HEK293 (cell line): ENCODE measurements around the gene LRRC49.

ENCODE experiments used
- GFI1B ChIP-seq: fragments of 450-650 bp; formaldehyde crosslinking; IDR thresholded peaks from 2 replicates; pipeline ENCODE4 v1.5.1; 2016; ENCODE audit warnings: missing biosample characterization, missing genetic modification characterization
- HOXA7 ChIP-seq: sonication (generic); formaldehyde crosslinking; IDR thresholded peaks from 2 replicates; pipeline ENCODE4 v1.8.1; 2022; ENCODE audit warnings: missing genetic modification reagents, borderline replicate concordance
- HOXD13 ChIP-seq: sonication (generic); formaldehyde crosslinking; IDR thresholded peaks from 2 replicates; pipeline ENCODE4 v1.8.0; 2022; ENCODE audit warnings: missing genetic modification reagents, borderline replicate concordance
- KLF1 ChIP-seq: fragments of 450-650 bp; formaldehyde crosslinking; IDR thresholded peaks from 2 replicates; pipeline ENCODE4 v1.5.1; 2016; ENCODE audit warnings: missing biosample characterization, missing genetic modification characterization
- KLF10 ChIP-seq: fragments of 450-650 bp; IDR thresholded peaks from 2 replicates; pipeline ENCODE4 v1.5.1; 2018; ENCODE audit warnings: missing biosample characterization, mild to moderate bottlenecking, missing genetic modification characterization
- KLF16 ChIP-seq: fragments of 450-650 bp; formaldehyde crosslinking; IDR thresholded peaks from 2 replicates; pipeline ENCODE4 v1.5.1; 2017; ENCODE audit warnings: missing biosample characterization, missing genetic modification characterization
- KLF9 ChIP-seq: fragments of 450-650 bp; formaldehyde crosslinking; IDR thresholded peaks from 2 replicates; pipeline ENCODE4 v1.5.1; 2016; ENCODE audit warnings: missing biosample characterization, missing genetic modification characterization, low read depth
- PRDM4 ChIP-seq: fragments of 450-650 bp; formaldehyde crosslinking; IDR thresholded peaks from 2 replicates; pipeline ENCODE4 v1.5.1; 2017; ENCODE audit warnings: missing biosample characterization, missing genetic modification characterization
- SCRT2 ChIP-seq: fragments of 450-650 bp; formaldehyde crosslinking; IDR thresholded peaks from 2 replicates; pipeline ENCODE4 v1.5.1; 2016; ENCODE audit warnings: missing biosample characterization, missing genetic modification characterization
- ZBTB1 ChIP-seq: fragments of 450-650 bp; formaldehyde crosslinking; IDR thresholded peaks from 2 replicates; pipeline ENCODE4 v1.5.1; 2016; ENCODE audit warnings: missing biosample characterization, missing genetic modification characterization
- ZFP41 ChIP-seq: fragments of 450-650 bp; formaldehyde crosslinking; IDR thresholded peaks from 2 replicates; pipeline ENCODE4 v1.5.1; 2016; ENCODE audit warnings: missing biosample characterization, missing genetic modification characterization, borderline replicate concordance
- ZNF132 ChIP-seq: fragments of 450-650 bp; formaldehyde crosslinking; IDR thresholded peaks from 2 replicates; pipeline ENCODE4 v1.5.1; 2017; ENCODE audit warnings: missing biosample characterization, missing genetic modification characterization, borderline replicate concordance
- ZNF146 ChIP-seq: fragments of 450-650 bp; formaldehyde crosslinking; IDR thresholded peaks from 2 replicates; pipeline ENCODE4 v1.5.1; 2016; ENCODE audit warnings: missing biosample characterization, missing genetic modification characterization
- ZNF214 ChIP-seq: fragments of 450-650 bp; formaldehyde crosslinking; IDR thresholded peaks from 2 replicates; pipeline ENCODE4 v1.5.1; 2017; ENCODE audit warnings: missing biosample characterization, mild to moderate bottlenecking, missing genetic modification characterization, borderline replicate concordance
- ZNF26 ChIP-seq: fragments of 450-650 bp; formaldehyde crosslinking; IDR thresholded peaks from 2 replicates; pipeline ENCODE4 v1.5.1; 2016; ENCODE audit warnings: missing biosample characterization, missing genetic modification characterization
- ZNF292 ChIP-seq: fragments of 450-650 bp; formaldehyde crosslinking; IDR thresholded peaks from 2 replicates; pipeline ENCODE4 v1.5.1; 2016; ENCODE audit warnings: low read depth, missing biosample characterization, missing genetic modification characterization, borderline replicate concordance
- ZNF324 ChIP-seq: fragments of 450-650 bp; formaldehyde crosslinking; IDR thresholded peaks from 2 replicates; pipeline ENCODE4 v1.5.1; 2016; ENCODE audit warnings: missing biosample characterization, missing genetic modification characterization
- ZNF391 ChIP-seq: fragments of 450-650 bp; formaldehyde crosslinking; IDR thresholded peaks from 2 replicates; pipeline ENCODE4 v1.5.1; 2016; ENCODE audit warnings: low read depth, missing biosample characterization, missing genetic modification characterization, borderline replicate concordance
- ZNF473 ChIP-seq: fragments of 450-650 bp; formaldehyde crosslinking; IDR thresholded peaks from 2 replicates; pipeline ENCODE4 v1.5.1; 2017; ENCODE audit warnings: missing biosample characterization, missing genetic modification characterization
- ZNF488 ChIP-seq: fragments of 450-650 bp; formaldehyde crosslinking; IDR thresholded peaks from 2 replicates; pipeline ENCODE4 v1.5.1; 2016; ENCODE audit warnings: missing biosample characterization, missing genetic modification characterization
- ZNF658 ChIP-seq: fragments of 450-650 bp; formaldehyde crosslinking; IDR thresholded peaks from 2 replicates; pipeline ENCODE4; 2016; ENCODE audit warnings: missing biosample characterization, missing genetic modification characterization
- ZNF704 ChIP-seq: fragments of 450-650 bp; formaldehyde crosslinking; IDR thresholded peaks from 2 replicates; pipeline ENCODE4 v1.5.1; 2016; ENCODE audit warnings: missing biosample characterization, missing genetic modification characterization
- ZNF747 ChIP-seq: fragments of 450-650 bp; formaldehyde crosslinking; IDR thresholded peaks from 2 replicates; pipeline ENCODE4 v1.5.1; 2016; ENCODE audit warnings: missing biosample characterization, missing genetic modification characterization
- ZSCAN30 ChIP-seq: fragments of 450-650 bp; IDR thresholded peaks from 2 replicates; pipeline ENCODE4 v1.5.1; 2018; ENCODE audit warnings: missing biosample characterization, mild to moderate bottlenecking, missing genetic modification characterization, moderate library complexity
- ZSCAN4 ChIP-seq: fragments of 450-650 bp; formaldehyde crosslinking; IDR thresholded peaks from 2 replicates; pipeline ENCODE4 v1.5.1; 2017; ENCODE audit warnings: missing biosample characterization, missing genetic modification characterization
- TF ChIP-seq, protein P1 (sequence below): fragments of 450-650 bp; formaldehyde crosslinking; IDR thresholded peaks from 2 replicates; pipeline ENCODE4 v1.5.1; 2017; ENCODE audit warnings: missing biosample characterization, missing genetic modification characterization
- TF ChIP-seq, protein P2 (sequence below): IDR thresholded peaks from 2 replicates; pipeline ENCODE4 v1.6.1; 2011; ENCODE audit warnings: mild to moderate bottlenecking, low read depth, low read length, borderline replicate concordance
- TF ChIP-seq, protein P3 (sequence below): fragments of 450-650 bp; formaldehyde crosslinking; IDR thresholded peaks from 2 replicates; pipeline ENCODE4 v1.5.1; 2017; ENCODE audit warnings: missing biosample characterization, missing genetic modification characterization

The LRRC49 gene

DNA sequence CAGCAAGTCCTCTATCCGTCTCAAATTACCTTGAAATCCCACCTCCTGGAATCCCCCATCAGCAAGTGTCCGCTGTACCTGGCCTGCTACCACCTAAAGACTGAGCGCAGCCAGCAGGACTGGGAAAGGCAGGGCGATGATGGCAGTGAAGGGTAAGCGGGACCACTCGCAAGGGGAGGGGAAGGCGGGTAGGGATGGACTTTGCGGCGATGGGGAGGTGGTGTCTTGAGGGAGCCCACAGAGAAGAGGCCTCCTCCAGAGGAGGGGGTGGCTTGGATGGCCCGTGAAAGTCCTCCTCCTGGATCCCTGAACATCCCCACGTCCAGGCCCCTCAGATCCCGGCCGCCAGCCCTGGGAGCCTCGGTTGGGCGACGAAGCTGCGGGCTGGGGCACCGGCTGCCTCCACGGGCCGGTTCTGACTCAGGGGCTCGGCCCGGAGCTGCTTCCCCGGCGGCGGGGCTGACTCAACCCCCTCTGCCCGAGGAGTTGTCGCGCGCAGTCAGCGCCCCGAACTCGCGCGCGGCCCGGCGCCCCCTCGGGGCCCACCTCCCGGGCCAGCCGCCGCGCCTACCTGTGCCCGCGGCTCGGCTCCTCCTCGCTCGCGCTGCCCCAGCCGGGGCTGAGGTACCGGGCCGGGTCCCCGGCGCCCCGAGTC lies 39.2 kb upstream of the LRRC49 start (continued):
- no peak for TF ChIP-seq ZNF488 (tag by site-specific recombination)
- TF ChIP-seq ZNF292: no peak
- no peak for TF ChIP-seq ZNF146 (tag by site-specific recombination)
- no peak for TF ChIP-seq ZNF132
- 0 out of 2 replicates have a peak, but pooled peaks have one; percentile 43 for TF ChIP-seq SCRT2 (tag by site-specific recombination)
- TF ChIP-seq KLF10 (tag by site-specific recombination): no peak; the same call in none of the 2 replicates
- no peak for TF ChIP-seq ZNF26
- TF ChIP-seq ZNF391 (tag by site-specific recombination): no peak; the same call in 1 of the 2 replicates
- peak; percentile 82 for TF ChIP-seq ZNF324
- TF ChIP-seq, protein P1, sequence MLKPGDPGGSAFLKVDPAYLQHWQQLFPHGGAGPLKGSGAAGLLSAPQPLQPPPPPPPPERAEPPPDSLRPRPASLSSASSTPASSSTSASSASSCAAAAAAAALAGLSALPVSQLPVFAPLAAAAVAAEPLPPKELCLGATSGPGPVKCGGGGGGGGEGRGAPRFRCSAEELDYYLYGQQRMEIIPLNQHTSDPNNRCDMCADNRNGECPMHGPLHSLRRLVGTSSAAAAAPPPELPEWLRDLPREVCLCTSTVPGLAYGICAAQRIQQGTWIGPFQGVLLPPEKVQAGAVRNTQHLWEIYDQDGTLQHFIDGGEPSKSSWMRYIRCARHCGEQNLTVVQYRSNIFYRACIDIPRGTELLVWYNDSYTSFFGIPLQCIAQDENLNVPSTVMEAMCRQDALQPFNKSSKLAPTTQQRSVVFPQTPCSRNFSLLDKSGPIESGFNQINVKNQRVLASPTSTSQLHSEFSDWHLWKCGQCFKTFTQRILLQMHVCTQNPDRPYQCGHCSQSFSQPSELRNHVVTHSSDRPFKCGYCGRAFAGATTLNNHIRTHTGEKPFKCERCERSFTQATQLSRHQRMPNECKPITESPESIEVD: no peak
- no peak for TF ChIP-seq ZNF747
- TF ChIP-seq ZNF473 (tag by site-specific recombination): no peak
- no peak for TF ChIP-seq ZFP41 (tag by site-specific recombination)
- no peak for TF ChIP-seq HOXD13
- no peak for TF ChIP-seq ZNF704 (tag by site-specific recombination)
- no peak for TF ChIP-seq HOXA7 (CRISPR knock-in tag)
- no peak for TF ChIP-seq PRDM4
- TF ChIP-seq KLF16 (tag by site-specific recombination): peak; percentile 83
- TF ChIP-seq, protein P2, sequence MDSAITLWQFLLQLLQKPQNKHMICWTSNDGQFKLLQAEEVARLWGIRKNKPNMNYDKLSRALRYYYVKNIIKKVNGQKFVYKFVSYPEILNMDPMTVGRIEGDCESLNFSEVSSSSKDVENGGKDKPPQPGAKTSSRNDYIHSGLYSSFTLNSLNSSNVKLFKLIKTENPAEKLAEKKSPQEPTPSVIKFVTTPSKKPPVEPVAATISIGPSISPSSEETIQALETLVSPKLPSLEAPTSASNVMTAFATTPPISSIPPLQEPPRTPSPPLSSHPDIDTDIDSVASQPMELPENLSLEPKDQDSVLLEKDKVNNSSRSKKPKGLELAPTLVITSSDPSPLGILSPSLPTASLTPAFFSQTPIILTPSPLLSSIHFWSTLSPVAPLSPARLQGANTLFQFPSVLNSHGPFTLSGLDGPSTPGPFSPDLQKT: no peak
- no peak for TF ChIP-seq ZNF214 (tag by site-specific recombination)
- no peak for TF ChIP-seq ZBTB1 (tag by site-specific recombination)
- no peak for TF ChIP-seq ZSCAN30 (tag by site-specific recombination)
- TF ChIP-seq GFI1B: no peak
- no peak for TF ChIP-seq ZNF658 (tag by site-specific recombination)
- TF ChIP-seq KLF1 (tag by site-specific recombination): no peak
- TF ChIP-seq, protein P3, sequence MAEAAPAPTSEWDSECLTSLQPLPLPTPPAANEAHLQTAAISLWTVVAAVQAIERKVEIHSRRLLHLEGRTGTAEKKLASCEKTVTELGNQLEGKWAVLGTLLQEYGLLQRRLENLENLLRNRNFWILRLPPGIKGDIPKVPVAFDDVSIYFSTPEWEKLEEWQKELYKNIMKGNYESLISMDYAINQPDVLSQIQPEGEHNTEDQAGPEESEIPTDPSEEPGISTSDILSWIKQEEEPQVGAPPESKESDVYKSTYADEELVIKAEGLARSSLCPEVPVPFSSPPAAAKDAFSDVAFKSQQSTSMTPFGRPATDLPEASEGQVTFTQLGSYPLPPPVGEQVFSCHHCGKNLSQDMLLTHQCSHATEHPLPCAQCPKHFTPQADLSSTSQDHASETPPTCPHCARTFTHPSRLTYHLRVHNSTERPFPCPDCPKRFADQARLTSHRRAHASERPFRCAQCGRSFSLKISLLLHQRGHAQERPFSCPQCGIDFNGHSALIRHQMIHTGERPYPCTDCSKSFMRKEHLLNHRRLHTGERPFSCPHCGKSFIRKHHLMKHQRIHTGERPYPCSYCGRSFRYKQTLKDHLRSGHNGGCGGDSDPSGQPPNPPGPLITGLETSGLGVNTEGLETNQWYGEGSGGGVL (tag by site-specific recombination): peak; percentile 86
- TF ChIP-seq ZSCAN4 (tag by site-specific recombination): 0 out of 2 replicates have a peak, but pooled peaks have one; percentile 39
- peak; percentile 8; the same call in 1 of the 2 replicates for TF ChIP-seq KLF9 (tag by site-specific recombination)
